ENCODE measurements around the gene DOCK3.

Gene DOCK3

DNA sequence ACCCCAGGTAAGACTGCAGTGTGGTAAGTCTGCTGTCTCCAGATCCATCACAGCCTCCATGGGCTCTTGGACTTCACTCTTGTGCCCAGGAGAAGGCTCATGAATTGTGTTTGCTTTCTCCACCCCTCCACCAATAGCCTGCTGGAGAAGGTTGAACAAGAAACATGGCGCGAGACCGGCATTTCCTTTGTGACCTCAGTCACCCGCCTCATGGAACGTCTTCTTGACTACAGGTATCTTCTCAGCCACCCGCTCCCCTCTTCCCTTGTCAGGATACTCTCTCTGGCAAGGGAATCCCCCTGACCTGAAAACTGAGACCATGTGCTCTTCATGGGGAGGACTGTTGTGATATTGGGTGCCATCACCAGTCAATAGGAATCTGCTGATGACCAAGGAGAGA, 658.3 kb downstream of the DOCK3 start:
- no peak for TF ChIP-seq POLR2AphosphoS5 (IDR thresholded peaks at IDR 0.05; ENCODE audit: low read depth, low read length)
- no peak for FAIRE-seq
- DNase-seq (ENCODE audit: insufficient read length, low spot score) = no peak

DNA sequence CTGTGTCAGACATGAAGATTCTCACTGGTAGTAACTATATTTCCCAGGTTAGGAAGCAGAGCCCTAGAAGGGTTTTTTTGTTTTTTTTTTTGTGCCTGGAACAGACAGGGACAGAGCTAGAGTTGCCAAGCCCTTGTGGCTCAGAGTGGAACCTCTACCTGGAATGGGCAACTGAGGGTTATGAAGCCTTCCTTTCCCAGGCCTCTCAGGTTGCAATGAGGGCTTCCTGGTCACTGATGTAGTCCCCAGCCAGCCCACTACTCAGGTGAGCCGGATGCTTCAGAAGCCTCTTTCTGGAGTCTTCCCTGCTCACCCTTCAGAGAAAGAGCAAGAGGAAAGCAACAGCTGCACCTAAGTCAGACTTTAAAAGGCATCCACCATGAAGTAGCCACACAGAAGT, 661.5 kb downstream of the DOCK3 start:
- no peak for TF ChIP-seq POU2F2 (IDR thresholded peaks at IDR 0.05; ENCODE audit: low read depth, low read length)
- TF ChIP-seq POLR2AphosphoS5 (IDR thresholded peaks at IDR 0.05; ENCODE audit: low read depth, low read length) = no peak
- no peak for TF ChIP-seq PAX5 (IDR thresholded peaks at IDR 0.05; ENCODE audit: insufficient read depth, low read length, severe bottlenecking)
- TF ChIP-seq TAF1 (IDR thresholded peaks at IDR 0.05; ENCODE audit: low read depth, low read length) = no peak
- TF ChIP-seq SPI1 (IDR thresholded peaks at IDR 0.05; ENCODE audit: low read depth, low read length) = no peak
- no peak for TF ChIP-seq POLR2A (IDR thresholded peaks at IDR 0.05; ENCODE audit: low read depth, low read length)
- no peak for DNase-seq (ENCODE audit: insufficient read length, low spot score)
- no peak for FAIRE-seq

DNA sequence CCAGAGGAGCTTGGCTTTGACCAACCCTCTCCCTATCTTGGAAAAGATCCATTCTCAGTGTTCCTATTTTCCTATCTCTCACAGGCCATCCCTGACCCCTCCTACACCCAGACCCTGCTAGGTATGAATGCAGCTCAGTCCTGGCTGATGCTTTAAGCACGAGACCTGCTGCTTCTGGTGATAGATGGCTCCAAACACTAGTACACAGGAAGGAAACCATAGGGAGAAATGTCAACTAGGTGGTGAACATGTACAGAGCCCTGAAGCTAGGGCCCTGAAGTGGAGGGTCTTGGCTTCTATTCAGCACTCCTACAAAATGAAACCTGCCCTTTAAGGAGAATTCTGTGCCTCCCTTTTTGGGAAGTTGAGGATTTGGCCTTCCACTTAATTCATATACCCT, 662.9 kb downstream of the DOCK3 start:
- no peak for FAIRE-seq
- TF ChIP-seq PAX5 (IDR thresholded peaks at IDR 0.05; ENCODE audit: insufficient read depth, low read length, severe bottlenecking) (no peak), POLR2A (IDR thresholded peaks at IDR 0.05; ENCODE audit: low read depth, low read length) (no peak), POLR2AphosphoS5 (IDR thresholded peaks at IDR 0.05; ENCODE audit: low read depth, low read length) (no peak), SPI1 (IDR thresholded peaks at IDR 0.05; ENCODE audit: low read depth, low read length) (no peak), POU2F2 (IDR thresholded peaks at IDR 0.05; ENCODE audit: low read depth, low read length) (no peak), TAF1 (IDR thresholded peaks at IDR 0.05; ENCODE audit: low read depth, low read length) (no peak)
- no peak for DNase-seq (ENCODE audit: insufficient read length, low spot score)

DNA sequence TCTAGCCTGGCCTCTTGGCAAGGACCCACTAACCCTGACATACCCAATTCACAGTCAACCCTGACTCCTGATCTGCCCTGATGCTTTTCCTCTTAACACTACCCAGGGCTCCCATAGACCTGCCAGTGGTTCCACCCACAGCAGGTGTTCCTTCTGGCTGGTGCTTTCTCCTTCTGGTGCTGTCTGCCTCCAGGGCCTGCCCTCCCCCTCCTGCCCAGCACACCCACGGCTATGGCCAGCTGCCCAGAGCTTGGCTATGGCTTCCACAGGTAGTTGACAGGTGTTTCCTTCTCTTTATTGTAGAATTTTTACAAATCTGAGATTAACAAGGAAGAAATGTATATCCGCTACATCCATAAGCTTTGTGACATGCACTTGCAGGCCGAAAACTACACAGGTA, 663.9 kb downstream of the DOCK3 start:
- DNase-seq (ENCODE audit: insufficient read length, low spot score) = no peak
- no peak for FAIRE-seq
- TF ChIP-seq TAF1 (IDR thresholded peaks at IDR 0.05; ENCODE audit: low read depth, low read length) (no peak), PAX5 (IDR thresholded peaks at IDR 0.05; ENCODE audit: insufficient read depth, low read length, severe bottlenecking) (no peak), SPI1 (IDR thresholded peaks at IDR 0.05; ENCODE audit: low read depth, low read length) (no peak), POLR2A (IDR thresholded peaks at IDR 0.05; ENCODE audit: low read depth, low read length) (no peak), POLR2AphosphoS5 (IDR thresholded peaks at IDR 0.05; ENCODE audit: low read depth, low read length) (no peak), POU2F2 (IDR thresholded peaks at IDR 0.05; ENCODE audit: low read depth, low read length) (no peak)

DNA sequence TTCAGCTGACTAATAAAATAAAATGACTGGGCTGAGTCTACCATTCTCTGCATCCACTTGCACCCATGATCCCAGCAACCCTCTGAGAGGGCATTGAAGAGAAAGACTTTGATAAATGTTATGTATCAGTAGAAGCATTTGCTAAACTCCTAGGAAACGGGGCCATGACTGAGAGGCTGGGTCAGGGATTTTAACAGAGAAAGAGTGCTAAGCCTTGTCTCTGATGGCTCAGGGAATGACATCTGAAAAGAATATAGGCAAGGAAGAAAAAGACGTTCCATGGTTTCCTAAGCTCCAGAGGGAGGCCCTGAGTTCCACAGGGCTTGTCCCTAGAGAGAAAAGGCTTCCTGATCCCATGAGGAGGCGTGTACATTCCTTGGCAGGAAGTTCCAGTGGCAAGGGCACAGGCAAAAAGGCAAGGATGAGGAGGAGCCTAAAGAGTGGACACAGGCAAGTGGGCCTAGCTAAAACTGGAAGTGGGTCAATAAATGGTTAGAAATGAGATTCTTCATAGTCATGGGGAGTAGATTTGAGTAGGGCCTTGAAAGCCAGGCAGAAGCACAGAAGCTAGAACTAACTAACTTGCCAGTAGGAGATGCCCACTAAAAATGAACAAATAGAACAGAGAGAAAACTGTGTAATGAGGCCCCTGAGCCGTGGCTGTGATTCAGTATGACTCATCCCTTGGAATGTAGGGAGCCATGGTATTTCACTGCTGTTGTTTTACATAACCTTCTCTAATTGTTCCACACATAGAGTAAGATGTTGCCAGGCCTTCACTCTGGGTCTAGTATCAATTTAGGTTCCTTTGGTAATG, 665.5 kb downstream of the DOCK3 start:
- DNase-seq (ENCODE audit: insufficient read length, low spot score) (no peak), FAIRE-seq (no peak)
- no peak for TF ChIP-seq TAF1 (IDR thresholded peaks at IDR 0.05; ENCODE audit: low read depth, low read length)
- no peak for TF ChIP-seq SPI1 (IDR thresholded peaks at IDR 0.05; ENCODE audit: low read depth, low read length)
- no peak for TF ChIP-seq POLR2AphosphoS5 (IDR thresholded peaks at IDR 0.05; ENCODE audit: low read depth, low read length)
- TF ChIP-seq POU2F2 (IDR thresholded peaks at IDR 0.05; ENCODE audit: low read depth, low read length) = no peak

DNA sequence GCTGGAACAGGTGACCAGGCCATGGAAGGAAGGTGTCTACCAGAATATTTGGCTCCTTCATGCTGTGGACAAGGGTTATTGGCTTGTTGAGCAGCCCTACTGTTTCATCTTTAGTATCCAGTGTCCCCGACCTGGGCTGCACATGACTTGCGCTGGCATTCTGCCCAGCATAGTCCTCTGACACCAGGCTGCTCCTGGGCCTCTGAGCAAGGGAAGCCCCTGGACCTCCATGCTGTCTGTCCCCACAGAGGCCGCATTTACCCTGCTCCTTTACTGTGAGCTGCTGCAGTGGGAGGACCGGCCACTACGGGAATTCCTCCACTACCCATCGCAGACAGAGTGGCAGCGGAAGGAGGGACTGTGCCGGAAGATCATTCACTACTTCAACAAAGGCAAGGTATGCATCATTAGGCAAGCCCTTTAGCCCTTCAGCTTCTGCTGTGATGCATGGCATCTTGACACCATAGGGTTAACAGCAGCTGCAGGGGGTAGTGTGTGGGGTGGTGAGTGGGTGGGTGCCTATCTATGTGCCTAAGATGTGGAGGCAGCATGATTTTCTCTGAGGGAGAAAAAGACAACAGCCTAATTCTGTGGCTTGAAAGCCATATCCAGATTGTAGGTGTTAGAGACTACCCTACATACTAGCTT, 666.4 kb downstream of the DOCK3 start:
- TF ChIP-seq POLR2AphosphoS5 (IDR thresholded peaks at IDR 0.05; ENCODE audit: low read depth, low read length) = no peak
- no peak for TF ChIP-seq POU2F2 (IDR thresholded peaks at IDR 0.05; ENCODE audit: low read depth, low read length)
- no peak for DNase-seq (ENCODE audit: insufficient read length, low spot score)
- no peak for FAIRE-seq

DNA sequence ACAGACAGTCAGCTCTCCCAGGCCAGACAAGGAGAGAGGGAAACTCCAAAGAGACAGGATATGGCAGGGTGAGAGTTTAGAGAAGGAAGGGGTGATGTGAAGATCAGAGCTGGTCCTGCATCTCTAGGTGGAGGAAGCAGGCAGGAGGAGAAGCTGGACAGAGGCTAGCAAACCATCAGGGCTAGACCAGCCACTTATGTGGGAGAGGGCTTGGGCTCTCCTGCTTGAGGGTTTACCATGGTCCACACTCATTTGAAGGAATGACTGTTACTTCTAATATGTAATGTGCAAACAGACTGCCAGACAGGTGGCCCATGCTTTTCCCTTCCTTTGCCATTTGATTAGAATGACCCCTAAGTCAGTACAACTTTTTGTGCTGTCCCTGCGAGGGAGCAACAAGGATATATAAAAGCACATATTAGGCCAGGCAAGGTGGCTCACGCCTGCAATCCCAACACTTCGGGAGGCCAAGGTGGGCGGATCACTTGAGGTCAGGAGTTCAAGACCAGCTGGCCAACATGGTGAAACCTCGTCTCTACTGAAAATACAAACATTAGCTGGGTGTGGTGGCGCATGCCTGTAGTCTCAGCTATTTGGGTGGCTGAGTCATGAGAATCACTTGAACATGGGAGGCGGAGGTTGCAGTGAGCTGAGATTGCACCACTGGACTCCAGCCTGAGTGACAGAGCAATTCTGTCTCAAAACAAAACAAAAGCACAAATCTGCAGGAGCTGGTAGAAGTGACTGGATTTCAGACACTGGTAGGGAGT, 669.4 kb downstream of the DOCK3 start:
- FAIRE-seq (no peak), DNase-seq (ENCODE audit: insufficient read length, low spot score) (no peak)
- TF ChIP-seq POLR2A (IDR thresholded peaks at IDR 0.05; ENCODE audit: low read depth, low read length) (no peak), POU2F2 (IDR thresholded peaks at IDR 0.05; ENCODE audit: low read depth, low read length) (no peak), PAX5 (IDR thresholded peaks at IDR 0.05; ENCODE audit: insufficient read depth, low read length, severe bottlenecking) (no peak)

DNA sequence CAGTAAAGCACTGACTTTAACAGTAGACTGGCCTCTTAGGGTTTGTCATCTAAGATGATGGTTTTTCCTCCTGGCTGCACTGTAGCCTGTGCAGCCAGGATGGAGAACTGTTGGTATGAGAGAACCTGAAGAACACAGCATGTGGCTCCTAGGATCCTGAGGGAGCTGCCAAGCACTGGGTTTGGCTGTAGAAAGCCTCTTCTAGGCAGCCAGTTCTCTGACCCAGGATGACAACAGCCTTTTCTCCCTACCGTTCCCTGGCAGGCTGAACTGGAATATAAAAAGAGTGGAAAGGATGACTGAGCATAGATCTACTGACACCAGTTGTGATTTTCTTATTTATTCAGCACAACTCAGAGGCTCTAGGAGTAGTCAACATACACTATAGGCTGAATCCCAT, 676.0 kb downstream of the DOCK3 start:
- DNase-seq (ENCODE audit: insufficient read length, low spot score) = no peak
- TF ChIP-seq SPI1 (IDR thresholded peaks at IDR 0.05; ENCODE audit: low read depth, low read length) (no peak), POLR2A (IDR thresholded peaks at IDR 0.05; ENCODE audit: low read depth, low read length) (no peak), TAF1 (IDR thresholded peaks at IDR 0.05; ENCODE audit: low read depth, low read length) (no peak), PAX5 (IDR thresholded peaks at IDR 0.05; ENCODE audit: insufficient read depth, low read length, severe bottlenecking) (no peak), POLR2AphosphoS5 (IDR thresholded peaks at IDR 0.05; ENCODE audit: low read depth, low read length) (no peak)
- no peak for FAIRE-seq

DNA sequence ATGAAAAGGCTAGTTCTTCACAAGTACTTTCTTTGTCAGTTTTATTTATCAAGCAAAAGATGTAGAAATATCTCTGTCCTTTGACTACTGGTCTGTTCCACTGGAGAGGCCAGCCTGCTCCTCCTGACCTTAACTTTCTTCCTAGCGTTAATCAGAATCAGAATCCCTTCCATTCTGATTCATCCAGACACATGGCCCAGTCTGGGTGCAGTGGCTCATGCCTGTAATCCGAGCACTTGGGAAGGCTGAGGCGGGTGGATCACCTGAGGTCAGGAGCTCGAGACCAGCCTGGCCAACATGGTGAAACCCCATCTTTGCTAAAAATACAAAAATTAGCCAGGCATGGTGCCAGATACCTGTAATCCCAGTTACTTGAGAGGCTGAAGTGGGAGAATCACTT, 678.4 kb downstream of the DOCK3 start:
- FAIRE-seq = no peak
- no peak for DNase-seq (ENCODE audit: insufficient read length, low spot score)
- TF ChIP-seq POLR2A (IDR thresholded peaks at IDR 0.05; ENCODE audit: low read depth, low read length) (no peak), POLR2AphosphoS5 (IDR thresholded peaks at IDR 0.05; ENCODE audit: low read depth, low read length) (no peak), SPI1 (IDR thresholded peaks at IDR 0.05; ENCODE audit: low read depth, low read length) (no peak), PAX5 (IDR thresholded peaks at IDR 0.05; ENCODE audit: insufficient read depth, low read length, severe bottlenecking) (no peak), TAF1 (IDR thresholded peaks at IDR 0.05; ENCODE audit: low read depth, low read length) (no peak), POU2F2 (IDR thresholded peaks at IDR 0.05; ENCODE audit: low read depth, low read length) (no peak)

DNA sequence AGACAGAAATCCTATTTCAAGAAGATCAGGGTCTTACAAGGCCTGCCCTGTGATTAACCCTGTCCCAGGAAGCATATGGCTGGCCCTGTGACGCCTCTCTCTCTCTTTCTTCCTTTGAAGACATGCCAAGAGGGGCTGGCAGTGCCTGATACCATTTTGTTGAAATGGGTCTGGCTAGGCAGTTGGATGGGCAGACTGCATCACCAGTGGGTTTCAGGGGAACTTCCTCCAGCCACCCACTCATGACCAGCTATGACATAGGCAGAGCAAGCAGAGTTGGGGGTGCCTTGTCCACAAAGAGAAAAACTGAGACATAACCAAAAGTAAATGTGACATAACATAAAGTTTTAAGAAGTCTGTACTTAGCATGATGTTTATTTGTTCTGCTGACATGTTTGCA, 679.0 kb downstream of the DOCK3 start:
- no peak for FAIRE-seq
- TF ChIP-seq TAF1 (IDR thresholded peaks at IDR 0.05; ENCODE audit: low read depth, low read length) (no peak), POU2F2 (IDR thresholded peaks at IDR 0.05; ENCODE audit: low read depth, low read length) (no peak), SPI1 (IDR thresholded peaks at IDR 0.05; ENCODE audit: low read depth, low read length) (no peak), POLR2AphosphoS5 (IDR thresholded peaks at IDR 0.05; ENCODE audit: low read depth, low read length) (no peak), PAX5 (IDR thresholded peaks at IDR 0.05; ENCODE audit: insufficient read depth, low read length, severe bottlenecking) (no peak), POLR2A (IDR thresholded peaks at IDR 0.05; ENCODE audit: low read depth, low read length) (no peak)

More for the DNA sequence above, 679.0 kb downstream of the DOCK3 start:
- no peak for DNase-seq (ENCODE audit: insufficient read length, low spot score)

All from GM12891 (cell line).